OCI-M2 (cell line): ENCODE measurements around the gene TBC1D19.

ENCODE experiments used
- DNase-seq: peaks from one replicate; lab custom pipeline; 2025; ENCODE audit not compliant: unreplicated experiment; lab: John Stamatoyannopoulos, UW

Gene TBC1D19

GRCh38 chr4:26729027-26729426 is 145.1 kb downstream of the TBC1D19 start:
- DNase-seq, result no peak

- no peak for DNase-seq
Observed at GRCh38 chr4:26729547-26729946, 145.7 kb downstream of the TBC1D19 start.

- DNase-seq, result no peak
Observed at GRCh38 chr4:26731351-26732035, 147.6 kb downstream of the TBC1D19 start.

GRCh38 chr4:26732356-26732755 is 148.5 kb downstream of the TBC1D19 start:
- no peak for DNase-seq

- no peak for DNase-seq
Observed at GRCh38 chr4:26736621-26737020, 152.7 kb downstream of the TBC1D19 start.

GRCh38 chr4:26737385-26737784 is 153.5 kb downstream of the TBC1D19 start:
- DNase-seq, result no peak

- no peak for DNase-seq
Observed at GRCh38 chr4:26741491-26741871, 157.6 kb downstream of the TBC1D19 start.

- no peak for DNase-seq
Observed at GRCh38 chr4:26746802-26747213, 162.9 kb downstream of the TBC1D19 start.

GRCh38 chr4:26748811-26749210 is 164.9 kb downstream of the TBC1D19 start:
- no peak for DNase-seq

GRCh38 chr4:26749867-26750266 is 166.0 kb downstream of the TBC1D19 start:
- no peak for DNase-seq

GRCh38 chr4:26751004-26751403 is 167.1 kb downstream of the TBC1D19 start:
- DNase-seq, result no peak

GRCh38 chr4:26751838-26752237 is 168.0 kb downstream of the TBC1D19 start:
- no peak for DNase-seq

GRCh38 chr4:26753187-26753586 is 169.3 kb downstream of the TBC1D19 start:
- no peak for DNase-seq

- DNase-seq, result no peak
Observed at GRCh38 chr4:26753617-26754016, 169.7 kb downstream of the TBC1D19 start.

- no peak for DNase-seq
Observed at GRCh38 chr4:26757751-26758150, 173.9 kb downstream of the TBC1D19 start.

- DNase-seq, result no peak
Observed at GRCh38 chr4:26758899-26759298, 175.0 kb downstream of the TBC1D19 start.

GRCh38 chr4:26762650-26763049 is 178.8 kb downstream of the TBC1D19 start:
- no peak for DNase-seq

GRCh38 chr4:26763063-26763462 is 179.2 kb downstream of the TBC1D19 start:
- no peak for DNase-seq

- DNase-seq, result no peak
Observed at GRCh38 chr4:26763648-26764047, 179.8 kb downstream of the TBC1D19 start.

- DNase-seq, result no peak
Observed at GRCh38 chr4:26764231-26764630, 180.3 kb downstream of the TBC1D19 start.

GRCh38 chr4:26765515-26765914 is 181.6 kb downstream of the TBC1D19 start:
- DNase-seq, result no peak

GRCh38 chr4:26766141-26766540 is 182.3 kb downstream of the TBC1D19 start:
- DNase-seq, result no peak
